Activated CD8-positive, alpha-beta memory T cell treated with anti-CD3 and anti-CD28 coated beads, Interleukin-2, amount 50 U/mL, for 24 hours (primary cell): ENCODE data around the gene HJURP.
"Not testable (repeated sequence)": the region's sequence is repeated elsewhere in the genome, so short reads cannot be mapped to it uniquely, and the experiment has no call there.

Source experiments
- DNase-seq: peaks from one replicate; pipeline ENCODE4 v3.0.0-alpha.2; 2020; ENCODE audit errors: extremely low read depth

HJURP gene, protein sequence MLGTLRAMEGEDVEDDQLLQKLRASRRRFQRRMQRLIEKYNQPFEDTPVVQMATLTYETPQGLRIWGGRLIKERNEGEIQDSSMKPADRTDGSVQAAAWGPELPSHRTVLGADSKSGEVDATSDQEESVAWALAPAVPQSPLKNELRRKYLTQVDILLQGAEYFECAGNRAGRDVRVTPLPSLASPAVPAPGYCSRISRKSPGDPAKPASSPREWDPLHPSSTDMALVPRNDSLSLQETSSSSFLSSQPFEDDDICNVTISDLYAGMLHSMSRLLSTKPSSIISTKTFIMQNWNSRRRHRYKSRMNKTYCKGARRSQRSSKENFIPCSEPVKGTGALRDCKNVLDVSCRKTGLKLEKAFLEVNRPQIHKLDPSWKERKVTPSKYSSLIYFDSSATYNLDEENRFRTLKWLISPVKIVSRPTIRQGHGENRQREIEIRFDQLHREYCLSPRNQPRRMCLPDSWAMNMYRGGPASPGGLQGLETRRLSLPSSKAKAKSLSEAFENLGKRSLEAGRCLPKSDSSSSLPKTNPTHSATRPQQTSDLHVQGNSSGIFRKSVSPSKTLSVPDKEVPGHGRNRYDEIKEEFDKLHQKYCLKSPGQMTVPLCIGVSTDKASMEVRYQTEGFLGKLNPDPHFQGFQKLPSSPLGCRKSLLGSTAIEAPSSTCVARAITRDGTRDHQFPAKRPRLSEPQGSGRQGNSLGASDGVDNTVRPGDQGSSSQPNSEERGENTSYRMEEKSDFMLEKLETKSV

DNA sequence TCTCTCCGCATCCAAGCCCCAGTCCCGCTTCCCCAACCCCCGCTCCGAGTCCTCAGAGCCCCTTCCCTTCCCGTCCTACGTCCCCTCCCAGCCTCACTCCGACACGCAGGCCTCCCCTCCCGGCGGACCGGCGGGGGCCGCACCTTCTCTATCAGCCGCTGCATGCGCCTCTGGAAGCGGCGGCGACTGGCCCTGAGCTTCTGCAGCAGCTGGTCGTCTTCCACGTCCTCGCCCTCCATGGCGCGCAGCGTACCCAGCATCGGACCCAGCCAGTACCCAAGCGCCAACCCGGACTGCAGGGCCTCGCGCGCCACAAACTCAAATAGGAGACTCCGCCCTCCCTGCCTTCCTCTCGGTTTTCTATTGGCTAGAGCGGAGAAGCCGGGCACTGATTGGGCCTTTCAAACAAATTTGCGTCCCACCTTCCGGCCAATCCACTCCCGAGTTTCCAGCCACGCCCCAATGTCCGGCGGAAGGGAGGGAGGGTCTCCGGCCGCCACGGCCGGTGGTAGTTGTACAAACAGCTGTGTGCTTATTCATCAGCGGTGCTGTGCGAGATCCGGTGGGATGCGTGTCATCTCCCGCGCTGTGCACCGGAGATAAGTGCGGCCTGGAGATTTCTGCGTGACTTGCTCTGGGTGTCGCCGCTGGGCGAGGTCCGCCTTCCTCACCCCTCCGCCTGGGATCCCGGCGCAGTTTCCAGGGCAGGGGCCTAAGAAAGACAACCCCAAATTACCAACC lies at the start of gene HJURP:
Gene HJURP, minus strand, starts transcription at position 295 of the 741 bp plus-strand sequence. Its CDS starts 35 bp downstream, at position 260.
- peak; percentile 79 for DNase-seq

DNA sequence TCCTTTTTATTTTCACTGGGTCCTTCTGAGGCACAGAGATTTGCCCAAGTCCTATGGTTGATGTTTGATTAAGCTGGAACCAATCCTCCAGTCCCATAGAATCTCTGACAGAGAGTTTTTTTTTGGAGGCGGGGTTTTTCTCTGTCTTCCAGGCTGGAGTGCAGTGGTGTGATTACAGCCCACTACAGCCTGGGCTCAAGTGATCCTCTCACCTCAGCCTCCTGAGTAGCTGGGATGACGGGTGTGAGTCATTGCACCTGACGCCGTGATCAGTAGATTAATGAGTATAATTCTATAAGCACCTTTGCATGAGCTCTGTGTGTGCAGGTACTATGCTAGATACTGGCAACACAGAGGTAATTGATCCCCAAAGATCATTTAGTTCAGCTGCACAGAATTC lies 47.5 kb upstream of the HJURP start:
- no peak for DNase-seq

DNA sequence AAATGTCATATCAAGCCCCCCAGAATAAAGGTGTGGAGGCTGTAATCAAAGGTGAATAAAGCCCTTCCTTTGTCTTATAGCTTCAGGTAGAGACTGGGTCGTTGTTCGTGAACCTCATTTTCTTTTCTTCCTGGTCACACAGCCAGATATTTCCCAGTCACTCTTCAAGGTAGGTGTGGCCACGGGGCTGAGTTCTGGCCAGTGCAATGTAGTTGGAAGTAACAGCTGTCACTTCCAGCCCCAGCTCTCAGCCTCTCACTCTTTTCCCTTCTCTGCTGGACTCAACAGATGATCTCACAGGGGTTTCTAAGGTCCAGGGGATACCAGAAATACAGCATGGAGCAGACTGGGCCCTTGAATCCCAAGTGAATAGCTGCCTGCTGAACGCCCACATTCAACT lies 47.0 kb upstream of the HJURP start:
- DNase-seq, result no peak

DNA sequence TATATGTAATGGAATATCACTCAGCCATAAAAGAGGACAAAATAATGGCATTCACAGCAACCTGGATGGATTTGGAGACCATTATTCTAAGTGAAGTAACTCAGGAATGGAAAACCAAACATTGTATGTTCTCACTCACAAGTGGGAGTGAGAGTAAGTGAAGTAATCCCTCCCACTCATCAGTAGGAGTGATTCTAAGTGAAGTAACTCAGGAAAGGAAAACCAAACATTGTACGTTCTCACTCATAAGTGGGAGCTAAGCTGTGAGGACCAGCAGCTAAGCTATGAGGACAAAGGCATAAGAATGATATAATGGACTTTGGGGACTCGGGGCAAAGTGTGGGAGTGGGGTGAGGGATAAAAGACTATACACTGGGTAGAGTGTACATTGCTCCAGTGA lies 41.9 kb upstream of the HJURP start:
- not testable (repeated sequence) for DNase-seq

DNA sequence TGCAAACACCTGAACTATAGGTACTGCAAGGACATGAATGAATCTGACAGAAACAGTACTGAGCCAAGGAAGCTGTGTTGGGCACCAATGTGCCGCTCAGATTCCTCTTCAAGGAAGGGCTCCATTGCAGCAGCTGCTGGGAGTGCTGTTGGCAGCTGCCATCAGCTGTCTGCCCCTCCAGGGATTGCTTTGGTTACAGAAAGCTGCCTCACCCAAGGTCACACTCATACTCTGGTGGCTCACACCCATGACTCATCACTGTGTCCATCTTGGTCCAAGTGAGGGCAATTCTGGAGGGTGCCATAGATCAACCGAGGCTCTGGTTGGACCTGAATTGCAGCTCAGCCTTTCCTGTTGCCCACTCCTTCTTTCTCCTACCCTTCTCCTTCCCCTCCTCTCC lies 38.5 kb upstream of the HJURP start:
- no peak for DNase-seq

DNA sequence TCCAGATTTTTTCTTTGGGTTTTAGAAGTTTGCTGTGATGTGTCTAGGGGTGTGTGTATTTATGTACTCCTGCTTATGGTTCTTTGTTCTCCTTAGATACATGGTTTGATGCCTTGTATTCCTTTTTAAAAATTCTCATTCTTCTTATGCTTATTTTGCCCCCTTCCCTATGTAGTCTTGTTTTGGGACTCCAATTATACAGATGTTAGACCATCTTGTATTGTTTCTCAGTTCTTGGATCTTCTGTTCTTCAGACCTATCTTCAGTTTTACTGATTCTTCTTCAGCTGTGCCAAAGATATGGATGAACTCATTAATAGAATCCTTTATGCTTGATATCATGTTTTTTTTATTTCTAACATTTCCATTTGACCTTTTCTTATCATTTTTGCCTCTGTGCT lies 28.0 kb upstream of the HJURP start:
- no peak for DNase-seq

DNA sequence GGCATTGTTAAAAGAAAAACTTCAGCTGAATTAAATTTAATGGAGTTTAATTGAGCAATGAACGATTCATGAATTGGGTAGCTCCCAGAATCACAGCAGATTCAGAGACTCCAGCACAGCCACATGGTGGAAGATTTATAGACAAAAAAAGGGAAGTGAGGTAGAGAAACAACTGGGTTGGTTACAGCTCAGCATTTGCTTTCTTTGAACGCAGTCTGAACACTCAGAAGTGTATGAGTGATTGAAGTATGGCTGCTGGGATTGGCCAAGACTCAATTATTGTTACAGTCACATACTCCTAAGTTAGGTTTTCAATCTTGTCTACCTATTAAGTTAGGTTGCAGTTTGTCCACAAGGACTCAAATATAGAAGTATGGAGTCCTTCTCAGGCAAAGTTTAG lies 17.8 kb upstream of the HJURP start:
- not testable (repeated sequence) for DNase-seq

DNA sequence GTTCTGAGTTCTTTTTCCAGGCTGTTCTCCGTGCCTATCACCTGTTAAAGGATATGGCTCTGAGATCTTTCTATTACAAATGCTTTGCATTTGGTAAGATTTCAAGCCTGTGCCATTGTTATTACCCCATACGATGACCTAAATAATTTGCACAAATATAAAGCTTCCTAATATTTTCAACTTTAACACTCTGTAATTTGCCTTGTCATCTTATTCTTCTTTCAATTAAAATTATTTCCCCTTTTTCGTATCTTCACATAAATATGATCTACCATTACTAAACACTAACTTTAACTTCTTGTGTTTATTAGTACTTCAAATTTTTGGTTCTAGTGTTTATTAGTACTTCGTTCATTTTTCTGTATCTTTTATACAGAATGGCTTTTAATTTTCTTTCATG lies 17.1 kb upstream of the HJURP start:
- no peak for DNase-seq

DNA sequence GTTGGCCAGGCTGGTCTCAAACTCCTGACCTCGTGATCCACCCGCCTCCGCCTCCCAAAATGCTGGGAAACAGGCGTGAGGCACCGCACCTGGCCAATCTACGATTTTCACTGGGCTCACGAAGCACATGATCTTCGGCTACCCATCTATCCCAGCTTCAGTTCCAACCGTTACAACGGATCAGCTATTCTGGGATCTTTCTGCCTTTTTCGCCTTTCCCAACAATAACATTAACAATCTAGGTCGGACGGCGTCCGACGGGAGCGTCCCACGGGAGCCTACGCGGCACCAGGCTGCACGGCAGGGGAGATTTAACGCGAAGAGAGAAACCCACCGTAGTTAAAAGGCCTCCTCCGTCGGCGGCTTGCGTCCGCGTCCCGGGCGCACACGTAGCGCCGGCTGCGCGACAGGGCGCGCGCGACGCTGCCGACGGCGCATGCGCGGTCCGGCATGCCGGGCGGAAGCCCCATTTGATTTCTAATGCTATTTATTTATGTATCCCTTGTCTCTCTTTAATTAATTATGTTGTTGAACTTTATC lies 13.7 kb upstream of the HJURP start, which contains the start of gene MSL3B:
Gene MSL3B, minus strand, starts transcription at position 394 of the 540 bp plus-strand sequence.
- no peak for DNase-seq

DNA sequence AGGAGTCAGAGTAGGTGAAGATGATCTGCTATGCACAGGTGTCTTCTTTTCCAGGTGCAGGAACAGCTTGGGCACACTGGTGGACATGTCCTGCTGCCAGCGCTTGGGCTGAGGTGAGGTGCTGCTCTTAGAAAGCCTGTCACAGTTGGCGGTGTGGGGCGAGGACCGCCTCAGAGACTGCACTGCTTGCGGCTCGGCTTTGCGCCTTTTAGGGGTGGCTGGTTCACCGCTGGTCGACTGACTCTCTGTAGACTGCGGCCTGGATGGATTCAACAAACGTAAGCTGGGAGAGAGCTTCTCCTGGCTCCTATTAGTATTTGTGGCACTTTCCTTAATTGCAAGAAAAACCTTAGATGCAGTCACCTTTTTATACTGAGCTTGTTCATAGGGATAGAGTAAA lies 12.1 kb upstream of the HJURP start:
- no peak for DNase-seq

DNA sequence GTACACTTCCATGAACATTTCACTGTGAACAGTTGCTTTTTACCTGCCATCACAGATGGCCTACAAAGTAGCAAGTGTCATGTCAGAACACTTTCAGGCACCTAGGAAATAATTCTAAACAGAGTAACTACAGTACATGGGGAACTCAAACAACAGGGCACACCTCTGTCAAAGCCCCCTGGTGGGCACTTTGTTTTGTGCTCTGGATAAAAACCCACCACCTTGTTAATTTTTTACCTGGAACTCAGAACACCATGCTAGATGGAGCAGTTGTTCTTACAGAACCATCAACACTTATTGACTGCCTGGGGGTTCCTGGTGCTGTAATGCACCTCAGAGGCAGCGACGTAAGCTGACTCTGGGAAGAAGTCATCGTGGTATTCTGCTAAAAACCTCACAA lies 11.5 kb upstream of the HJURP start:
- no peak for DNase-seq

DNA sequence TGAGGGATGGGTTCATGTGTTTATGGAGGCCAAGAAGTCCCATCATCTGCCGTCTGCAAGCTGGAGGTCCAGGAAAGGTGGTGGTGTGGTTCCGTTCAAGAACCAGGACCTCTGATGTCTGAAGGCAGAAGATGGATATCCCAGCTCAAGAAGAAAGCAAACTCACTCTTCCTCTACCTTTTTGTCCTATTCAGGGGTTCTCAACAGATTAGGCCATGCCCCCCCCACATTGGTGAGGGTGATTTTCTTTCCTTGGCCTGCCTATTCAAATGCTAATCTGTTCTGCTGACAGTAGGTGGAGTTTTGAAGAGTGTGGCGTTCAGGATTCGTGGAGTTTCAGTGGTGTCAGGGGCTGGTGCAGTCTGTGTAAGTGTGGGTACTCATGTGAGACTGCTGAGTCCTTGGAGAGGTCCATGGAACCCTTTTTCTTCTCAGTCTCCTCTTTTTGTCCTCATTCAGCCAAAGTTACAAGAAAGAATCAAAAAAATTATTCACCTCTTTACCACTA lies 8.0 kb upstream of the HJURP start:
- DNase-seq, result no peak

DNA sequence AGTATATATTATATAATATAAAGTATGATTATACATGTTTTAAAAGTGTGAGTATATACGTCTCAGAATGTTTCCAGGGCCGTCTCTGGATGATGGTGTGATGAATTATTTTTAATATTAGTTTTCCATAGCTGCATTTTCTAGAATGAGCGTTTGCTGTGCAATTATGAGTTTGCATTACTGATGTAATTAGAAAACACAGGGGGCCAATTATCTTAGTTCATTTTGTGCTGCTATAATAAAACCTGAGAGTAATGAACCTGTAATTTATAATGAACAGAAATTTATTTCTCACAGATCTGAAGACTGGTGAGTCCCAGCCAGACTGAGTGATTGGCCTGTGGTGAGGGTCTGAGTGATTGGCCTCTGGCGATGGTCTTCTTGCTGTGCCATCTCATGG lies 4.0 kb upstream of the HJURP start:
- no peak for DNase-seq

DNA sequence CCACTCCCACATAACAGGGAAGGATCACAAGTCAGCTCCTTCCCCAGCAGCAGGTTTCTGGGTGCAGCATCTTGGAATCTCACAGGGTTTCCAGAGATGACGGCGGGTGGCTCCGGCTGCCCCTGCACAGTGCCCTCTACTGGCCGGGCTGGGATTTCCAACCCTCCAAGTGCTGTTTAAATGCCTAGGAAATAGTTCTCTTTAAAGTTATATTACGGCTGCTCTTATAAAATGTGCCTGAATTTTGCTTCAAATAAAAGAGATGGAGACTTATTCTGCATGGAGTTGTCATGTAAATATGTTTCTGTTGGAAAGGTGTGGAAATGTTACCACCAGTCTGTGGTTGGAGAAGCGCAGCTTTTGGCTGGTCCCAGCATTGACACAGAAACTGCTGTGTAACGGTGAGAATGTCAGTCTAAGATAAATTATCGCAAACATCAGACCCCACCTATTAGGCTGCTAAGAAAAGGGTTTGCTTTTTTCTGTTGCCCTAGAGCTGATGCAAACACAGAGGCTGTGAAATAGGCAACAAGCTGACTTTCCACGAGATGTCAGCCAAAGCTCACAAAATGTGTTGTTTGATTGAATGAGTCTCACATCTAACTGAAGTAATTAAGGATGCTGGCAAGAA lies 3.3 kb upstream of the HJURP start:
- DNase-seq, result no peak

DNA sequence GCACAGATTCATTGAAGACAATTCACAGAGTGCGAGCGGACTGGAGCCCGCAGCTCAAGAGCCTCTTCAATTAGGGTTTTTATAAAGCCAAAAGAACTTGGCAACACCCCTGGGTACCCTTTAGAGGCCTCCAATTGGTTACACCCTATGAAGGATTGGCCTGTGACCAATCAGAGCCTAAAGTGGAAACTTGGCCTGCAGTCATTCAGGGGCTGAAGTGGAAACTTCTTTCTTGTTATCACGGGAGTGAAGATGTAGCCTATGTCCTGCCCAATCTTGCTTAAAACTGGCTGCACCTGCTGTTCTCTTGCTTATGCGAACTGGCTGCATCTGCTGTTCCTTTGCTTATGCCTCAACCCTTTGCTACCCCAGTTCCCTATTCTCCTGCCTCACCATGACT lies 1.8 kb upstream of the HJURP start:
- DNase-seq, result no peak

DNA sequence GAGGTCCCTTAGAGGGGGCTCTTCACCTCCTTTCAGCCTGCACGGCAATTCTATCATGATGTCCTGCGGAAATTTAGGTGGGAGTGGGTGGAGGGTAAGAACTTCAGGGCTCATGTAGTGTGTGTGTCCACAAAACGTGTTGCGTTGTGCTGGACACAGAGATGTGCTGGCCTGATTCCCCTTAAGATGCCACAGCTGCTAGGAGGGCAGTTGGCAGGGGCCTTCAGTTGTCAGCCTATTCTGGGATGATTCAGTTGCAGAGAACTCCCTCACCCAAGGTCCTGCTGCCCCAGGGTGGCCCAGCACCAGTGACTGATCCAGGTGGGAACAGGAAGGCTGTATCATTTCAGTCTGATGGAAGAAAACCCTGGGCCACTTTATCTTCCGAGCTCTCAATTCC lies 1.0 kb upstream of the HJURP start:
- no peak for DNase-seq

DNA sequence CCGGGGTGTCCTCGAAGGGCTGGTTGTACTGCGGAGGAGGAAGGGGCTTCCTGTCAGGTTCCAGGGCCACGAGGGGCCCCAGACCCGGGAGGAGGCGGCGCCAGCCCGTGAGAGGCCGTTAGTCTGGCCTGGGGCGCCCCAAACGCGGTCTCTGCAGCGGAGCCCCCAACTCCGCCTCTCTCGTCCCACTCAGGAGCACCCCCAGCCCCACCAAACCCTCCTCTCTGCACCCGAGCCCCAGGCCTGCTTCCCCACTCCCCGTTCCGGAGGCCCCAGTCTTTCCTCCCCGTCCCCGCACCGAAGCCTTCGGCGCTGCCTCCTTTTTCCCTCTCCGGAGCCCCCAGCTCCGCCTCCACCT lies 473 bp downstream of the HJURP start:
- no peak for DNase-seq

DNA sequence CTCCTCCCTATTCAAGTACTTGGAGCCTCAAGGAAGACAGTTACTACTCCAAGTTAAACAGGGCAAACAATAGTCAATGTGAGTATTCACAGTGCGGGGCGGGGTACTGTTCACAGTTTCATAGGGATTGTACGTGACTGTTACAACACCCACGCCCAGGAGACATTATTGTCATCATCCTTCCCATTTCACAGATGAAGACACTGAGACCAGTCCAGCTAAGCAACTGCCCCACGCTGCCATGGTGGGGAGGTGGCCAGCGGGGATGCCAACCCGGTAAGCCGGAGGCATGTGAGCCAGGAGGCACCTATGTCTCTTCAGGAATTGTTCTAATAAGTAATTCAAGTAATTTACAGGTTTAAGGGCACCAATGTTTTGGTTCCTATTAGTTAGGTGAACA lies 982 bp downstream of the HJURP start:
- DNase-seq, result no peak

DNA sequence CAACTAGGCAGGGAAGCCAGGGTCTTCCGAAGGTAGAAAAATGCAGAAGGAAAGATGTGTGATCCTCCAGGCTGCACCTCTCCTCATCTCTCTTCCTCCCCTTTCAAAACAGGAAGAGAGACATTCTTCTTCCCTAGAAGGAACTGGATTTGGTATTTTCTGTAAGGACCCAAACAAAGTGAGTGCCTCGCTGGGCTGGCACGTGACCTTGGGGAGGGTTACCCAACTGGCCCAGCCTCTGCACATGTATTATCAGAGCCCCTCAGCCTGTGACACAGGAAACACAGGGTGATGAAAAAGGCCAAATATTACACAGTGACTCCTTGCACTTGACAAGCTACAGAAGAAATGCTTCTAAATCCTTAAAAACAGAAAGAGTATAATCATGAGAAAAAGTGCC lies 2.3 kb downstream of the HJURP start:
- no peak for DNase-seq

DNA sequence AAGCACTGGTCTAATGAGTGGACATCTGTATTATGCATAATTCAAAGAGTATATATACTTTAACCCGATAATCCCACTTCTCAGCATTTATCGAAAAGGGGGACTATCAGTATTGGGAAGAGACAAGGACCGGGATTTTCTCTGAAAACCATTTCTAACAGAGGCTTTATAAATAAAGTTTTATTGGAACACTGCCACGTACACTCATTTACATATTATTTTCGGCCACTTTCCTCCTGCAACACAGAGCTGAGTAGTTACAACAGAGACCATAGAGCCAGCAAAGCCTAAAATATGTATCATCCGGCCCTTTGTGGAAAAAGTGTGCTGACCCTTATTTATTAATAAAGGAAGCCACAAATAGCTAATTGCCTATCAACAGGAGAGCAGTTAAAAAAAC lies 3.2 kb downstream of the HJURP start:
- DNase-seq, result no peak

DNA sequence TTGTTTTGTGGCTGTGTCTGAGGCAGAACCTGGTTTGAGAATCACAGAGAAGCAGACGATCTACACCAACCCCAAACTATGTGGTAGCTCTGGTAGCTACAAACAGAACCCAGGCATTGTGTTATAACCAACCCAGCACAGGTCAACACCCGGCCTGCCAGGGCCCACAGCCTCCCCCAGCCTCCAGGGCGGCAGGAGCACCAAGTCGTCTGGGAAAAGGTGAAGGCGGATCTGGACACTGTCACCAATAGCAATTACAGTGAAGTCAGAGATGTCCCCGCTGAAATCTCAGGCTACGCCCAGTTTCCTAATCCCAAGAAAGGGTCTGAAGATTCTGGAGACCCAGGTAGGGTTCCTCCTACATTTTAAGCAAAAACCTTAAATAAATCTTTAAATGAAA lies 3.6 kb downstream of the HJURP start:
- no peak for DNase-seq
